NCI-H2107 treated with DMSO at 0.1 percent for 48 hours (cell line): ENCODE data around the gene MUL1.

Experiments used
- DNase-seq: peaks from one replicate; lab custom pipeline; 2025; ENCODE audit not compliant: unreplicated experiment; lab: John Stamatoyannopoulos, UW

The MUL1 gene, protein sequence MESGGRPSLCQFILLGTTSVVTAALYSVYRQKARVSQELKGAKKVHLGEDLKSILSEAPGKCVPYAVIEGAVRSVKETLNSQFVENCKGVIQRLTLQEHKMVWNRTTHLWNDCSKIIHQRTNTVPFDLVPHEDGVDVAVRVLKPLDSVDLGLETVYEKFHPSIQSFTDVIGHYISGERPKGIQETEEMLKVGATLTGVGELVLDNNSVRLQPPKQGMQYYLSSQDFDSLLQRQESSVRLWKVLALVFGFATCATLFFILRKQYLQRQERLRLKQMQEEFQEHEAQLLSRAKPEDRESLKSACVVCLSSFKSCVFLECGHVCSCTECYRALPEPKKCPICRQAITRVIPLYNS

GRCh38 chr1:20507564-20508410 is at the start of gene MUL1:
TSS of gene MUL1 (minus strand) at chr1:20508151. CDS start at chr1:20508024, 127 bp downstream.
- peak; percentile 61 for DNase-seq

GRCh38 chr1:20555758-20556120 is 47.8 kb upstream of the MUL1 start:
- no peak for DNase-seq

GRCh38 chr1:20555025-20555757 is 47.2 kb upstream of the MUL1 start:
- no peak for DNase-seq

DNA sequence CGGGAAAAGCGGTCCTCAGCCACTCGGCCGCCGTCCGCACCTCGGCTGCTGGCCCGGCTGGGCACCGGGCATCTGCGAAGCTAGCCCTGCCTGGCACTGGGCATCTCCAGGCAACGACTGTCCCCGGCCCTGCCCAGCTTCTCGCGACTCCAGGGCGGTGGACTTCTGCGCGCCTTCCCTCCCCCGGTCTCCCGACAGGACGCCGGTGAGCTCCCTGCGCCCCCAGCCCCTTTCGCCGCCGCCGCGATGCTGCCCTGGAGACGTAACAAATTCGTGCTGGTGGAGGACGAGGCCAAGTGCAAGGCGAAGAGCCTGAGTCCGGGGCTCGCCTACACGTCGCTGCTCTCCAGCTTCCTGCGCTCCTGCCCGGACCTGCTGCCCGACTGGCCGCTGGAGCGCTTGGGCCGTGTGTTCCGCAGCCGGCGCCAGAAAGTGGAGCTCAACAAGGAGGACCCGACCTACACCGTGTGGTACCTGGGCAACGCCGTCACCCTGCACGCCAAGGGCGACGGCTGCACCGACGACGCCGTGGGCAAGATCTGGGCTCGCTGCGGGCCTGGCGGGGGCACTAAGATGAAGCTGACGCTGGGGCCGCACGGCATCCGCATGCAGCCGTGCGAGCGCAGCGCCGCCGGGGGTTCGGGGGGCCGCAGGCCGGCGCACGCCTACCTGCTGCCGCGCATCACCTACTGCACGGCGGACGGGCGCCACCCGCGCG is 44.9 kb upstream of the MUL1 start:
- DNase-seq: no peak

DNA sequence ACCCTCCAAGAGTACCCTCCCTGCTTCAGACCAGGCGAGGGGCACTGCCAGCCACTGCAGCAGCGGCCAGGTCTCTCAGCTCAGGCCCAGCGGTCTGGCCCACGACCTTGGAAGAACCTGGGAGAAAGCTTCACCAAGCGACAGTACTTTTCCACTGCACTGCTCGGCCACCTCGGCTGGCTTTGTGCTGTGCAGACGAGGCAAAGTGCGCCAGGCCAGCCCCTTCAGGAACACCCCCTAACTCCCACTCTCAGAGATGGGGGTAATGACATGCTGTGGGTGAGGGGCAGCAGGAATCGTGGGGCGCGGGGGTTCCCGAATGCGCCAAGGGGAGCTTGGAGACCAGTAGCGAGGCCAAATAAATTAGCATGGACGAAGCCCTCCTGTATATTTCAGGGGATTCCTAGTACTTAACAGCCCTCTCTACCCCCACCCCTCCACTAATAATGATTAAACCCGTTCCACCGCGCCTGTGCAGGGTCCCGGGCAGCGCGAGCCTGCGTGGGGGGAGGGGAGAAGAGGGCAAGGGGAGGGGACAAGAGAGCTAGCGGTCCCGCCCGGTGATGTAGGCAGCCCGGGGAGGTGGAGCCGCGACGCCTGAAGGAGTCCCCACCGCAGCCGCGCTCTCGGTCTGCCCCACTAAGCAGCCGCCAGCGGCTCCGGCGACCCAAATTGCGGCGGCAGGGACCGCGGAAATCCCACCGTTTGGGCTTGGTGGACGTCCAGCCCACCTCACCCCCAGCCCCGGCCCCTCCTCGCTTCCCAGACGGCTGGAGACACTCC is 44.2 kb upstream of the MUL1 start, which contains the start of gene FAM43B:
Gene FAM43B, plus strand, starts transcription at position 629 of the 783 bp plus-strand sequence. CDS start 401 bp downstream, outside the sequence.
- DNase-seq: no peak

DNA sequence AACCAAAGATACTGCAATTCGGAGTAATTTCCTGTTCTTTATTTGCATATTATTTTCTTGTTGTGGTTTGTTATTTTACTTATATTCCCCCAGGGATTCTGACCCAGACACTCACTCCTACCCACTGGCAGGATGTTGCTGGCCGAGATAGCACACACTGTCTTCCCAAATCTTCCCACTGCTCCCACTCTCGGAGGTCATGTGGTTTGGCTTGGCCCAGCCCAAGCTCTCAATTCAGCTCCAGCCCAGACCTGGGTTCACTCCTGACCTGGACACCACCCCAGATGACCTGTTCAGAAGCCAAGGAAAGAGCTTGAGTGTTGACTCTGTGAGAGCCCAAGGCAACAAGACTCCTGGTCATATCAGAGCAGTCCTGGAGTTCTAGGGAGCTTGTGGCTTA is 43.2 kb upstream of the MUL1 start:
- no peak for DNase-seq

- no peak for DNase-seq
These were observed 38.7 kb upstream of the MUL1 start for GRCh38 chr1:20546637-20547036.

GRCh38 chr1:20540281-20540680 is 32.3 kb upstream of the MUL1 start:
- DNase-seq: no peak

- DNase-seq: no peak
These were observed 31.0 kb upstream of the MUL1 start for GRCh38 chr1:20538760-20539551.

GRCh38 chr1:20538227-20538626 is 30.3 kb upstream of the MUL1 start:
- DNase-seq: no peak

GRCh38 chr1:20534659-20535417 is 26.9 kb upstream of the MUL1 start:
- no peak for DNase-seq

- no peak for DNase-seq
These were observed 25.7 kb upstream of the MUL1 start for GRCh38 chr1:20533635-20534034.

DNA sequence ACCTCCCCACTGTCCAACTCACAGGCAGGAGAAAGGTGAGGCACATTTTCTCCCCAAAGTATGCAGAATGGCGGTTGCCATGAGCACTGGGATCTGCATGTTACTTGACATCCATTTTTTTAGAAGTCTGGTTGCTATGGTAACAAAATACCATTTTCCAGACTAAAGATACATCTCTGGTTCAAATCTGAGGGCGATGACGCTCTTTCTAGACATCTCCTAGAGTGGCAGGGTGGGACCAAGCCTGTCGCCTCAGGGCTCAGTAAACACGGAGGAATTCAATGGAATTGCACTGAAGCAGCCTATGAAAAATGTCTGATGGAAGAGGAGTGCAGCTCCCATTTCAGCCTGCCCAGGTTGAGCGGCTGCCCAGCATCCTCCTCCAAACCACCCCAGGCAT is 22.9 kb upstream of the MUL1 start:
- DNase-seq: no peak

DNA sequence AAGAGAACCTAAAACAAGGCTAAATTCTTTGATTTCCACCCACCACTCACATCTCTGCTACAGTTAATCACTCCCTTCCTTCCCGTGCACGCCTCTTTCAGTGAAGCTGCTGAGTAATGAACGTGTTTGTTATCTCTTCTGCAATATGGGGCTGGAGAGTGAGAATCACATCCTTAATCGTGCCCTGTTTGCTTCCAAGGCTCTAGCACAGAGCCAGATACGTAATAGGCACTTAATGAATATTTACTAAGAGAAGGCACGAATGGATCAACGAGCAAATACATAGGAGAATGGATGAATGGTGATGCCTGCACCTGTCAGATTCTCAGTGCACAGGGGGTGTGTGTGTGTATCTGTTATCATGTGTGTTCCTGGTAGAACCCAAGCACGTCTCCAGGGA is 22.4 kb upstream of the MUL1 start:
- DNase-seq: no peak

GRCh38 chr1:20528221-20528620 is 20.3 kb upstream of the MUL1 start:
- DNase-seq: no peak

- no peak for DNase-seq
These were observed 18.3 kb upstream of the MUL1 start for GRCh38 chr1:20526267-20526666.

DNA sequence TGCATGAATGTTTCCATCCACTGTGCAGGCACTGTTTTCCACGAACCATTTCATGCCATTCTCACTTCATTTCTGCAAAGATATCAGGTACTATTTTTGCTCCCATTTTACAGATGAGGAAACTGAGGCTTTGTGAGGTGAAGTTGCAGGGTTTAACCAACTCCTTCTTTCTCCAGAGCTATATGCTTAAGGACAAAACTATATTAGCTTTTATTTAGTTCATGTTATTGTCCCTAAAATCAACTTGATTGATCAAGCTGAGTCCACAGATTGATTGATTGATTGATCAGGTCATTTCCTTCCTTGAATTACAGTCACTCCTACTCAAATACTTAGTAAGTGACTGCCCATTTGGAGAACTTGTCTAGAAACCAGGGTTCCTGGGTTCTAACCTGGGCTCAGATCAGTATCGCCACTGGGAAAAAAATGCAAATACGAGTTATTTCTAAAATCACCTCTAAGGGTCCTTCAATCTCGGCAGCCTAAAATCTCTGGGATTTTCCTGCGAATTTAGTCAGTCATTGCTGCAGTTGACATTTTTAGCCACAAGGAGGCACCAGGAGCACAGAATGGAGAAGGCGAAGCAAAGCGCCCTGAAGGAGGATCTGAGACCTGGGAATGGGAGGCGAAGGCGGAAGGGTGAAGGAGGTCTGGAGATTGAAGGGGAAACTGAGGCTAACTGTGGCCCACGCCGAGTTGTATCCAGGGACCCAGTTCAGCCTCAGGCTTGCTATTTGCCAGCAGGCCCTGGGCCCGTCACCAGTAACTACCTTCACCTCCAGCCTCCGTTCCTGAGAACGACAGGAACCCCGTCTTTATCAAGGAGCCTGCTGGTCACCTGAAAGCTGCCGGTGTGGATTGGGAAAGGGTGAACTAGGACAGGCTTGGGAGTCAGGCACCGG is 14.3 kb upstream of the MUL1 start:
- peak; percentile 56 for DNase-seq
